Measurements from ENCODE around the gene SIGLEC5.
"Not testable (repeated sequence)": the region's sequence is repeated elsewhere in the genome, so short reads cannot be mapped to it uniquely, and the experiment has no call there.

DNA sequence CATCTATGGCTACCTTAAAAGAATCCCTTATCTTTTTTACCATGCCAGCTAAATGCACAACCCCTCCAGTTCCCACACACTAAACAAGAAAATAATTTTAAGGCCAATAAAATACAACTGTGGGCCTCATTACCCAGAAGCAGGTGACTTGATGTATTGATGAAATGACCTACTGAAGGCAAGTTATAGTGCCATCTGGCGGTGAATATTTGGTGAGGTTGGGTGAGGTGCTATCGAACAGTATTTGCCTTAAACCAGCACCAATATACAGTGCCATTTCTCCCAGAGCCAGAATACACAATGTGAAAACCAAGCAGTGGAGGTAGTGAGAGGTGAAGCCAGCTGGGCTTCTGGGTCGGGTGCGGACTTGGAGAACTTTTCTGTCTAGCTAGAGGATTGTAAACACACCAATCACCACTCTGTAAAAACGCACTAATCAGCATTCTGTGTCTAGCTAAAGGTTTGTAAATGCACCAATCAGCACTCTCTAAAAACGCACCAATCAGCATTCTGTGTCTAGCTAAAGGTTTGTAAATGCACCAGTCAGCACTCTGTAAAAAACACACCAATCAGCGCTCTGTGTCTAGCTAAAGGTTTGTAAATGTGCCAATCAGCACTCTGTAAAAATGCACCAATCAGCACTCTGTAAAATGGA lies 45.8 kb upstream of the SIGLEC5 start:
- not testable (repeated sequence) for TF ChIP-seq POLR2AphosphoS5 (IDR thresholded peaks at IDR 0.05; ENCODE audit: low read depth, low read length); CHD2 (IDR thresholded peaks at IDR 0.05; ENCODE audit: low read length, partially characterized antibody); EP300 (IDR thresholded peaks at IDR 0.05; ENCODE audit: borderline replicate concordance in 1 of 2, low read depth in 1 of 2, low read length in 1 of 2); FOXM1 (IDR thresholded peaks at IDR 0.05; ENCODE audit: low read depth)
- TF ChIP-seq, protein P1, sequence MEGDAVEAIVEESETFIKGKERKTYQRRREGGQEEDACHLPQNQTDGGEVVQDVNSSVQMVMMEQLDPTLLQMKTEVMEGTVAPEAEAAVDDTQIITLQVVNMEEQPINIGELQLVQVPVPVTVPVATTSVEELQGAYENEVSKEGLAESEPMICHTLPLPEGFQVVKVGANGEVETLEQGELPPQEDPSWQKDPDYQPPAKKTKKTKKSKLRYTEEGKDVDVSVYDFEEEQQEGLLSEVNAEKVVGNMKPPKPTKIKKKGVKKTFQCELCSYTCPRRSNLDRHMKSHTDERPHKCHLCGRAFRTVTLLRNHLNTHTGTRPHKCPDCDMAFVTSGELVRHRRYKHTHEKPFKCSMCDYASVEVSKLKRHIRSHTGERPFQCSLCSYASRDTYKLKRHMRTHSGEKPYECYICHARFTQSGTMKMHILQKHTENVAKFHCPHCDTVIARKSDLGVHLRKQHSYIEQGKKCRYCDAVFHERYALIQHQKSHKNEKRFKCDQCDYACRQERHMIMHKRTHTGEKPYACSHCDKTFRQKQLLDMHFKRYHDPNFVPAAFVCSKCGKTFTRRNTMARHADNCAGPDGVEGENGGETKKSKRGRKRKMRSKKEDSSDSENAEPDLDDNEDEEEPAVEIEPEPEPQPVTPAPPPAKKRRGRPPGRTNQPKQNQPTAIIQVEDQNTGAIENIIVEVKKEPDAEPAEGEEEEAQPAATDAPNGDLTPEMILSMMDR (IDR thresholded peaks at IDR 0.05) = peak; percentile 60
- TF ChIP-seq SMC3 (IDR thresholded peaks at IDR 0.05; ENCODE audit: low read depth, low read length) = 0 out of 2 replicates have a peak, but pooled peaks have one; percentile 16
- TF ChIP-seq, protein P2, sequence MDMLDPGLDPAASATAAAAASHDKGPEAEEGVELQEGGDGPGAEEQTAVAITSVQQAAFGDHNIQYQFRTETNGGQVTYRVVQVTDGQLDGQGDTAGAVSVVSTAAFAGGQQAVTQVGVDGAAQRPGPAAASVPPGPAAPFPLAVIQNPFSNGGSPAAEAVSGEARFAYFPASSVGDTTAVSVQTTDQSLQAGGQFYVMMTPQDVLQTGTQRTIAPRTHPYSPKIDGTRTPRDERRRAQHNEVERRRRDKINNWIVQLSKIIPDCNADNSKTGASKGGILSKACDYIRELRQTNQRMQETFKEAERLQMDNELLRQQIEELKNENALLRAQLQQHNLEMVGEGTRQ (IDR thresholded peaks at IDR 0.05; ENCODE audit: borderline replicate concordance, low read depth, low read length) = not testable (repeated sequence)
